Prostate gland (tissue), 2 donors: ENCODE results near the gene SPRING1.

Experiments used
- POLR2A ChIP-seq: fragments of 450-650 bp; IDR thresholded peaks from one replicate; pipeline ENCODE4 v1.6.1; 2016; ENCODE audit warnings: antibody characterized with exemption, mild to moderate bottlenecking
- POLR2AphosphoS5 ChIP-seq: sonication (generic); formaldehyde crosslinking; IDR thresholded peaks from one replicate; pipeline ENCODE4 v1.6.1; 2017; ENCODE audit warnings: antibody characterized with exemption
- TF ChIP-seq, protein P1 (sequence below), 4 experiments: fragments of 200-600 bp in 2 of 4; fragments of 450-650 bp in 2 of 4; sonication (generic) in 2 of 4; IDR thresholded peaks; 1 replicate in 3 of 4; 2 replicates in 1 of 4; pipeline ENCODE4 v1.5.1; 2016 to 2019; ENCODE audit warnings: antibody characterized with exemption in 4 of 4, mild to moderate bottlenecking in 2 of 4, moderate library complexity in 2 of 4

DNA sequence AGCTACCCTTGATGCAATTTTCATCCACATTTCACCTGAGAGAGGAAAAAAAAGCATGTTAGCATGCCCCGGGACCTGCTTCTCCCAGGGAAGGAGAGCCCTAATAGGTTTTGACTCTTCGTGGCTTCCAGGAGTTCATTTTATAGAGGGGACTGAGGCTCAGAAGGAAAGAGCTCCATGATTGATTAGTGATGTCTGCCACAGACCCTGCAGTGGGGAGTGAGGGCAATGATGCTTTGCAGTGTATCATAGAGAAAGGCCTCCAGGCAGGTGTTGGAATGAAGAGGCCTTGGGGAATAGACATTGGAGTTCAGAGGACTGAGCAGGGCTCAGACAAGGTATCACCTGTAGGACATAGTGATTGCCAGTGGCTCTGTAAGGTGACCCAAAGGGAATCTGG lies 41.7 kb upstream of the SPRING1 start:
- TF ChIP-seq POLR2A (no peak), POLR2AphosphoS5 (no peak)
- TF ChIP-seq, protein P1, sequence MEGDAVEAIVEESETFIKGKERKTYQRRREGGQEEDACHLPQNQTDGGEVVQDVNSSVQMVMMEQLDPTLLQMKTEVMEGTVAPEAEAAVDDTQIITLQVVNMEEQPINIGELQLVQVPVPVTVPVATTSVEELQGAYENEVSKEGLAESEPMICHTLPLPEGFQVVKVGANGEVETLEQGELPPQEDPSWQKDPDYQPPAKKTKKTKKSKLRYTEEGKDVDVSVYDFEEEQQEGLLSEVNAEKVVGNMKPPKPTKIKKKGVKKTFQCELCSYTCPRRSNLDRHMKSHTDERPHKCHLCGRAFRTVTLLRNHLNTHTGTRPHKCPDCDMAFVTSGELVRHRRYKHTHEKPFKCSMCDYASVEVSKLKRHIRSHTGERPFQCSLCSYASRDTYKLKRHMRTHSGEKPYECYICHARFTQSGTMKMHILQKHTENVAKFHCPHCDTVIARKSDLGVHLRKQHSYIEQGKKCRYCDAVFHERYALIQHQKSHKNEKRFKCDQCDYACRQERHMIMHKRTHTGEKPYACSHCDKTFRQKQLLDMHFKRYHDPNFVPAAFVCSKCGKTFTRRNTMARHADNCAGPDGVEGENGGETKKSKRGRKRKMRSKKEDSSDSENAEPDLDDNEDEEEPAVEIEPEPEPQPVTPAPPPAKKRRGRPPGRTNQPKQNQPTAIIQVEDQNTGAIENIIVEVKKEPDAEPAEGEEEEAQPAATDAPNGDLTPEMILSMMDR (IDR thresholded peaks at IDR 0.05), result no peak
